GM21447 (cell line): Measurements from ENCODE around the gene PDZRN4.

Source experiments
- ATAC-seq: cut with Tn5 transposase; IDR thresholded peaks from one replicate; pipeline ENCODE4 v1.9.1; 2021; ENCODE audit not compliant: unreplicated experiment

The PDZRN4 gene

DNA sequence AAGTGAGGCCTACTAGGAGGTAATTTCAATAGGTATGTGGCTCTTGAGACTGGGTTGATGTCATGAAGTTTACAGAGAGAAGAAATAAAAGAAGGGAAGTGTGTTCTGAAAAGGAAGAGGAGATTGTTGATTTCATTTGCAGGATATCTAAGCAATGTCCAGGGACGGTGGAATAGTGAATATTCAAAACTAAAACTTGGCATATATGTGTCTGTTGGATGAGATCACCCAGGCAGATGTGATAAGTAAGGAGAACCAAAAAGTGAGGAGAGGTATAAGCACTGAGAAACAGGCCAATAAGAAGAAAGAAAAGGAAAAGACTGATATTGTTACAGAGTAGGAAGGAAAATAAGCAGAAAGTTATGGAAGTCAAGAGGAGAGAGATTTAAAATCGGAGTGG is 255.6 kb downstream of the PDZRN4 start:
- ATAC-seq, result no peak

- ATAC-seq, result no peak
Measured at GRCh38 chr12:41452838-41453407, 264.8 kb downstream of the PDZRN4 start.

GRCh38 chr12:41453409-41453808 is 265.3 kb downstream of the PDZRN4 start:
- no peak for ATAC-seq

GRCh38 chr12:41459111-41459905 is 271.2 kb downstream of the PDZRN4 start:
- no peak for ATAC-seq

DNA sequence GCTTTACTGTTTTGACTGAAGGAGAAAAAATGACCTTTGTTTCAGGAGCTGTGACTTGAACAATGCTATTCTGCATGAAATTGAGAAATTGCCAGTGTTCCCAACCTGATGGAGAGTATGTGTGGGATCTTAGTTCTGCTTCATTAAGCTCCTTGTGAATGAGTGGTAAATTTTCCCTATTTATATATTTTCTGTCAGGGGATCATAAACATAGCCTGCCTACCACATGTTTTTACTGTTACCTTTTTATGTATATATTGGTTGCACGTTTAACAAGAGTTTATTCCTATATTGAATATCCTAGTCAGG is 271.7 kb downstream of the PDZRN4 start:
- no peak for ATAC-seq

GRCh38 chr12:41460906-41461305 is 272.8 kb downstream of the PDZRN4 start:
- ATAC-seq, result no peak

GRCh38 chr12:41462312-41462711 is 274.2 kb downstream of the PDZRN4 start:
- no peak for ATAC-seq

DNA sequence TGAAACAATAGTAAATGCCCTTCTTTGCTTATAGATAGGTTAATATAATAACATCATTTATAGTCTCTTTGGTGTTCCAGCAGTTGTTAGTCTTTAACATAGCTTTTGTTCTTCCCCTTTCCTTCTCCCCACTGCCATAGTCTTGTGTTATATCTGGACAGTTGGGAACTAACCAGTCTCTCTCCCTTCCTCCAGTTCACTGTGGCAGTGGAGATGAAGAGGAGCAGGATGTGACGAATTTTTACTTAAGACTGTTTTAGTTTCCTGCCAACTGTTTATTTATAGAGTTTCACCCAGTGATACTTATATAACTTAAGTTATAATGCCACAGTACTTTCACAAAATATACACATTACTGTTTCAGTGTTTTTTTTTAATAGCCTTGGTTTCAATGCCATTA is 277.4 kb downstream of the PDZRN4 start:
- ATAC-seq, result no peak

DNA sequence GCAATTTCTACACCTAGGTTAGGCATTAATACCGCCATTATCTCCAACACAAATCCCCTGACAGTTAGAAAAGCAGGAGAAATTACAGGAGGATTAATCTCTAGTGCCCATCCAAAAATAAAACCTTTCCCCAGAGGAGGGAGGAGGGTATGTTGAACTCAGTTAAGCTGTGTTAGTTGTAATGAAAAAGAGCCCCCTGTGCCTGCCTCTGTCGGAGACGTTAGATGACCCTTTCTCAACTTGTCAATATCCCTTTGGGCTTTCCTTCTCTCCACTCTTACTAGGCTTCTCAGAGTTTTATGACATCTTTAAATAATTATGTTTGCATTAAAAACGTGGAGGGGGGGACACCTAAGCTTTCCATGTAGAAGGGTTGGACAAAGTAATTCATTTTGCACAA is 278.2 kb downstream of the PDZRN4 start:
- ATAC-seq, result no peak

DNA sequence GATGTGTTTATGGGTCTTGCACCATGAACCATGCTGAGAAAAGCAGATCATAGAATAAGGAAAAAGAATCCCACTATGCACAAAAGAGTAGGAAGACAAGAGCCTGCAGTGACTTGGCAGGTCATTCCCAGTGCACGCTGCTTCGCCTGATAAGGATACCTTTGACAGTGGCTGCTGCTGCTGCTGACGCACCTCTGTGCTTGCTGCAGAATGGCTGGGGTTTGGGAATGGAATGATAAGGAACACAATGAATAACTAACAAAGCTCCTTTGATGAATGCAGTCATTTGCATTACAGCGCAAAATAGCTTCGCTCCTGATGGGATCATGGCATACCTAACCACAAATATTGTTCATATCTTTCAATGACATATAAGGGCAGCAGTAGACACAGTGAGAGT is 278.7 kb downstream of the PDZRN4 start:
- ATAC-seq, result no peak

DNA sequence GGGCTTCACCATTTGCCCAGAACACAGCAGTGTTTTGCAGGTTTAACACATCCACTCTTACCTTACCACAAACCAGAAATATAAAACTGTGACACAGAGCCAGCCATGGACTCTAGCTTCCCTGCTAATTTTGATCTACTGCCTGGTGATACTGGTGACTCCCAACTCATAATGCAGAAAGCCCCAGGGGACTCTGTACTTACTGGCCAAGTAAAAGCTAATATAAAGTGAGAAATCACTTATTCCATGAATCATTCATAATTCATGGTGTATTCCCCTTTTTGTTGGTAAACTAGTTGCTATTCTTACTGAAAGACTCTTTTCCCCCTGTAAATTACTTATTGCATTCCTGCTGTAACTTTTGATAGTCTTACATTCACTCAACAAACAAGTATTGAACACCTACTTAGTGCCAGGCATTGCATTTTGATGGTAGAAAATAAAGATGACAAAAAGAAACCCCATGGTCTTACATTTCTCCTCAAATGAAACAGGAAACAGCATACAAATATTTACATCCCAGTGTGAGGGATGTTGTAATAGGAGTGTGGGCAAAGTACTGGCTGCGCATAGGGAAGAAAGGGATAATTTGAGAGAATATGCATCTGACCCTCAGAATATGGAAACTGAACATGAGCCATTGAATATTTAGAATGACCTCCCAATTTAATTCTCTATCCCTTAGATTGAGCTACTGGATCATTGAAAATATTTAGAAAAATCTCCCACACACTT is 279.6 kb downstream of the PDZRN4 start:
- ATAC-seq, result no peak

- ATAC-seq, result no peak
Measured at GRCh38 chr12:41468341-41468740, 280.2 kb downstream of the PDZRN4 start.

GRCh38 chr12:41468756-41469155 is 280.6 kb downstream of the PDZRN4 start:
- no peak for ATAC-seq

GRCh38 chr12:41473441-41473840 is 285.3 kb downstream of the PDZRN4 start:
- no peak for ATAC-seq

- no peak for ATAC-seq
Measured at GRCh38 chr12:41474001-41474400, 285.9 kb downstream of the PDZRN4 start.

- no peak for ATAC-seq
Measured at GRCh38 chr12:41476499-41477439, 288.6 kb downstream of the PDZRN4 start.

GRCh38 chr12:41479426-41479825 is 291.3 kb downstream of the PDZRN4 start:
- no peak for ATAC-seq

- ATAC-seq, result no peak
Measured at GRCh38 chr12:41485203-41485602, 297.1 kb downstream of the PDZRN4 start.

DNA sequence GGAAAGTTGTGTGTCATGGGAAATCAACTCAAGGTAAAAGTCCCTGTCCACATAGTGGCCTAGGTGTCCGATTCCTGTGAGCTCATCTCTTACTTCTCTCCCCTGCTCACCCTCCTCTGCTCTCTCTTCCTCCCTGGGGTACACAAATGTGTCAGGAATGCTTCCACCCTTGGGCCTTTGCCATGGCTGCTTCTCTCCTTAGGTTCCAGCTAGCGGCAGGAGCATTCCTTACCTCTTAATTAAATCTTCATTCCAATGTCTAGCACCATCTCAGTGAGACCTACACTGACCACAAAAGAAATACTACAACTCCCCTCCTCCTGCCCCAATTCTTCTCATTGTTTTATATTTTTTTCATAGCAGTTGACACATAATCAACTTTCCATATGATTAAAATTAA is 298.6 kb downstream of the PDZRN4 start:
- ATAC-seq, result no peak

DNA sequence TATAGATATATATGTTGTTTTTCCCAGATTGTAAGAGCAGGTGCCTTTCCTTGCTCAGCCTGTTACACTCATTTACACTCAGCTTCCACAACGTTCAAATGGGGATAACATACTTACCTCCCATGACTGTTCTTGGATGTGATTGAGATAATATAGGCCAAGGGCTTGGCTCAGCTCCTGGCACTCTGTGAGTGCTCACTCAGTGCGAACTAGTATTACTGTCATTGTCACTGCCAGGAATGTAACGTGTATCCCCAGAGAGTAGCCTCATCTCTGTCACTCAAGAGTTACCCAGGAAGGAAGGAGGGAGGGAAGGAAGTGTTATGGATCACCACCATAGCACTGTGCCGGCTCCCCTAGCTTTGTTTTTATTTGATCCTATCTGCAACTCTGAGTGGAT is 307.9 kb downstream of the PDZRN4 start:
- no peak for ATAC-seq

GRCh38 chr12:41497409-41497808 is 309.3 kb downstream of the PDZRN4 start:
- no peak for ATAC-seq
